GM13977 (cell line): ENCODE data around the gene SYTL3.

Experiments
- DNase-seq: peaks from one replicate; pipeline ENCODE4 v3.0.0; 2012; ENCODE audit warnings: low spot score
- in situ Hi-C: fragments of 300-500 bp; cut with MboI; formaldehyde crosslinking; loops from one replicate; pipeline ENCODE4 v1.12.0; 2022; ENCODE audit warnings: low sequenced_read_pairs, low pct_unique_long_range_greater_than_20kb, mixed read lengths, inconsistent platforms; ENCODE audit not compliant: unreplicated experiment
- TF ChIP-seq, protein P1 (sequence below): IDR thresholded peaks from 2 replicates; pipeline ENCODE4 v1.5.1; 2012; ENCODE audit warnings: mild to moderate bottlenecking, control low read depth; ENCODE audit not compliant: insufficient read depth; ENCODE audit errors: extremely low read depth, missing control alignments

The SYTL3 gene

DNA sequence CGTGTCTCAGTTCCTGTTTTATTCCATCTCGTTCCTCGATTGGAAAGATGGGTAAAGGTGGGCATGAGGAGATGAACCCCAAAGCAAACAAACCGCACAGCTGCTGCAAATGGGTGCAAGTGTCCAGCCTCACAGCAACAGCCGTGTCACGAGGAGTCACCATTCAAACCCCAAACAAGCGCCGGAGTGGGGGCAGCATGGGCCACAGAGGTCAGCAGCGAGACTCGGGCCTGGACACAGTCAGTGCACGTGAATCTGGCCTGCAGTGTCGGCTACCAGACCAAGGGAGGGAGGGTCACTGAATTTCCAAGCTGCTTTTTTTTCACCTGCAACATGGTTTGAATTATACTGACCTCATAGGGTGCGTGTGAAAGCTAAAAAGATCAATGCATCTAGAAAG lies 105.8 kb downstream of the SYTL3 start:
- DNase-seq = no peak
- in situ Hi-C loops = no loop called here
- TF ChIP-seq, protein P1, sequence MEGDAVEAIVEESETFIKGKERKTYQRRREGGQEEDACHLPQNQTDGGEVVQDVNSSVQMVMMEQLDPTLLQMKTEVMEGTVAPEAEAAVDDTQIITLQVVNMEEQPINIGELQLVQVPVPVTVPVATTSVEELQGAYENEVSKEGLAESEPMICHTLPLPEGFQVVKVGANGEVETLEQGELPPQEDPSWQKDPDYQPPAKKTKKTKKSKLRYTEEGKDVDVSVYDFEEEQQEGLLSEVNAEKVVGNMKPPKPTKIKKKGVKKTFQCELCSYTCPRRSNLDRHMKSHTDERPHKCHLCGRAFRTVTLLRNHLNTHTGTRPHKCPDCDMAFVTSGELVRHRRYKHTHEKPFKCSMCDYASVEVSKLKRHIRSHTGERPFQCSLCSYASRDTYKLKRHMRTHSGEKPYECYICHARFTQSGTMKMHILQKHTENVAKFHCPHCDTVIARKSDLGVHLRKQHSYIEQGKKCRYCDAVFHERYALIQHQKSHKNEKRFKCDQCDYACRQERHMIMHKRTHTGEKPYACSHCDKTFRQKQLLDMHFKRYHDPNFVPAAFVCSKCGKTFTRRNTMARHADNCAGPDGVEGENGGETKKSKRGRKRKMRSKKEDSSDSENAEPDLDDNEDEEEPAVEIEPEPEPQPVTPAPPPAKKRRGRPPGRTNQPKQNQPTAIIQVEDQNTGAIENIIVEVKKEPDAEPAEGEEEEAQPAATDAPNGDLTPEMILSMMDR = no peak

DNA sequence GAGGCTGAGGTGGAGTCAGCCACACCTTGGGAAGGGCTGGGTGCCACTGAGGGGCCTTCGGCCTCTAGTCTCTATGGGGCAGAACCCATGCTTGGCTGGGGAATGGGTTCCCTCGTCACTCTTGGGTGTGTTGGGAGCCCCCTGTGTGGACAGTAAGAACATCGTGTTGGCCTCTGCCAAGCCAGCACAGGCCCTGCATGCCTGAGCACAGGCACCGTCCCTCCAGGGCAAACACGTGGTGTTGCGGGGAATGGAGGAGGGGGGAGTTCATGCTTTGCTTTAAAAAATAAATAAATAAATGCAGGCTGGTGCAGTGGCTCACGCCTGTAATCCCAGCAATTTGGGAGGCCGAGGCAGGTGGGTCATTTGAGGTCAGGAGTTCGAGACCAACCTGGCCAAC lies 106.3 kb downstream of the SYTL3 start:
- no peak for DNase-seq
- in situ Hi-C loops = no loop called here
- TF ChIP-seq, protein P1 = no peak

DNA sequence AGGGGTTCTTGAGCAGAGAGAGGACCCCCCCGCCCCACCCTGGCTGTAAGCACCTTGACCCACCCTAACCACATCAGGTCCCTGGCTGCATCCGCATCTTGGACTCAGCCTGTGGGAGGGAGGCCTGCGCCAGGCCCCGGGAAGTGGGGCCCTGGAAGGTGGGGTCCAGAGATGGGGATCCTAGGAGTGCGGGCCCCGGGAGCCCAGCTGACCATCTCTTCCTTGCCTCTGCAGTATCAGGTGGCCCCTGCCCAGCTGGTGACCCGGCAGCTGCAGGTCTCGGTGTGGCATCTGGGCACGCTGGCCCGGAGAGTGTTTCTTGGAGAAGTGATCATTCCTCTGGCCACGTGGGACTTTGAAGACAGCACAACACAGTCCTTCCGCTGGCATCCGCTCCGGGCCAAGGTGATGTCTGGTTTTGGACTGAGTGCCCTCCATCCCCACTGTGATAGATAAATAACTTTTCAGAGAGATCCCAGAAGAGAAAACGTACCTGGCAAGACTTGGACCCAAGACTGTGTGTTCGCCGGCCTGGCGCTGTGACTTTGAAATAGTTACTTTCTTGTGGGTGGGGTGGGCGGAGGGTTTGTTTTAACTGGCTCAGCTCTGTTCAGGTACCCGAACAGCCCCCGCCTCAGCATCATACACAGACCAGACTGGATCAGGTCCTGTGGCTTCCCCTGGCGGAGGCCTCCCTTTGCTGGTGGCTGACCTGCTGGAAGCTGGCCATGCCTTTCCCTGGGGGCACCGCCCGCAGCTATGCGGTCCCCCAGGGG lies 107.3 kb downstream of the SYTL3 start:
- DNase-seq = no peak
- in situ Hi-C loops = no loop called here
- TF ChIP-seq, protein P1 = no peak

DNA sequence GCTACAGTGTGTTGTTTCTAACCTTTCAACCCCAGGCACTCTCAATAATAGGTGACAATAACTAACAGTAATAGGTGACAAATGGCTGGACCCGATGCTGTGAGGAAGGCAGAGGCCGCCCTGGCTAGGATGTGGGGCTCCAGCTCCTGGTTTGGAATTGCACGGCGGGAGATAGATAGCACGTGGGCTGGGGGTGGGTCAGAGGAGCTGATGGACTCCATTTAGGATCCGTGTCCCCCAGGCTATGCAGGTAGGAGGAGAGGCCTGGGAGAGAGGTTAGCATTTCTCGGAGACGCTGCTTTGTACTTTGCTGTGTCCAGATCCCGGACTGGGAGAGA lies 107.9 kb downstream of the SYTL3 start:
- TF ChIP-seq, protein P1 = no peak
- DNase-seq = no peak
- in situ Hi-C loops = no loop called here

DNA sequence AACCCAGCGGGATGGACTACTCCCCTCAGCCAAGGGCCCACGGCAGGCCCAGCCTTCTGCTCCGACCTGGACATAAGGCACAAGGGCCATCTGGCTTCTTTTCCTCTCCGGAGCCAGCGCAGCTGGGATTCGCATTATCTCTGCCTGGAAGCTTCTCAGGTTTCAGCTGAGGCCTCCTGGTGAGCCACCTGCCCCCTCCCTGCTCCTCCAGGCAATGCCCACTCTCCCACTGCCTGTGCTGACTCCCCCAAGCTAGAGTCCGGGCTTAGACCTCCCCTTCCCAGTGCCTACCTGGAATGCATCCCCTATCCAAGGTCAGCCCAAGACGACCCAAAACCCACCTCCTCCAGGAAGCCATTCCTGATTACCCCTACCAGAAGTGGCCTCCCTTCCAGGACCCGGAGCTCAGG lies 108.6 kb downstream of the SYTL3 start:
- in situ Hi-C loops = no loop called here
- no peak for DNase-seq

DNA sequence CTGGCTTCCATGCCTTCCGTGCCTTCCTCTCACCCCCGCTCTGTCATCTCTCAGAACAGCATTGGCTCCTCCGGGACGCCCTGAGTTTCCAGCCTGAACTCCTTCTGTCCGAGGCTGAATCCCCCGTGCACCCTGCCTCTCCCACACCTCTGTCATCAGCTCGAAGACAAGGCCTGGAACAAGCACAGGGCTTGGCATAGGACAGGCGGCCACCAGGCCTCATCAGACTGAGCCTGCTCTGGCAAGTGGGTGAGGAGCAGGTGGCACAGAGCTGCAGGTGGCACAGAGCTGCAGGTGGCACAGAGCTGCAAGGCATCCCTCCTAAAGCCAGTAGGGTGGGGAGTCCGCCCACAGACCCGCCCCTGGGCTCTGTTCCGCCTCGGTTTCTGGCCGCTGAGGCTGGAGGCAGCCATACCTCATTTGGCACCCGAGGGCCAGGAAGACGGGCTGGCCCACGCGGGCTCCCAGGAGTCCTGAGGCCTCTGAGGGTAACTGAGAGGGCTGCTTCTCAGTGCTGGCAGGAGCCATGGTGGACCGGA lies 109.2 kb downstream of the SYTL3 start:
- DNase-seq = no peak
- in situ Hi-C loops = no loop called here
- TF ChIP-seq, protein P1 = no peak

More for the DNA sequence above, 108.6 kb downstream of the SYTL3 start:
- TF ChIP-seq, protein P1 = no peak
